Ishikawa (cell line): ENCODE measurements around the gene HOXB8.

Experiments
- CEBPB ChIP-seq: IDR thresholded peaks from 2 replicates; pipeline ENCODE4 v1.6.1; 2012
- EP300 ChIP-seq: IDR thresholded peaks from 2 replicates; pipeline ENCODE4 v1.6.1; 2012; ENCODE audit warnings: borderline replicate concordance
- RAD21 ChIP-seq: IDR thresholded peaks from 2 replicates; pipeline ENCODE4 v1.6.1; 2012; ENCODE audit warnings: low read depth
- TF ChIP-seq, protein P1 (sequence below): IDR thresholded peaks from 2 replicates; pipeline ENCODE4 v1.6.1; 2012; ENCODE audit warnings: low read depth, mild to moderate bottlenecking
- TF ChIP-seq, protein P2 (sequence below): IDR thresholded peaks from 2 replicates; pipeline ENCODE4 v1.6.1; 2012

DNA sequence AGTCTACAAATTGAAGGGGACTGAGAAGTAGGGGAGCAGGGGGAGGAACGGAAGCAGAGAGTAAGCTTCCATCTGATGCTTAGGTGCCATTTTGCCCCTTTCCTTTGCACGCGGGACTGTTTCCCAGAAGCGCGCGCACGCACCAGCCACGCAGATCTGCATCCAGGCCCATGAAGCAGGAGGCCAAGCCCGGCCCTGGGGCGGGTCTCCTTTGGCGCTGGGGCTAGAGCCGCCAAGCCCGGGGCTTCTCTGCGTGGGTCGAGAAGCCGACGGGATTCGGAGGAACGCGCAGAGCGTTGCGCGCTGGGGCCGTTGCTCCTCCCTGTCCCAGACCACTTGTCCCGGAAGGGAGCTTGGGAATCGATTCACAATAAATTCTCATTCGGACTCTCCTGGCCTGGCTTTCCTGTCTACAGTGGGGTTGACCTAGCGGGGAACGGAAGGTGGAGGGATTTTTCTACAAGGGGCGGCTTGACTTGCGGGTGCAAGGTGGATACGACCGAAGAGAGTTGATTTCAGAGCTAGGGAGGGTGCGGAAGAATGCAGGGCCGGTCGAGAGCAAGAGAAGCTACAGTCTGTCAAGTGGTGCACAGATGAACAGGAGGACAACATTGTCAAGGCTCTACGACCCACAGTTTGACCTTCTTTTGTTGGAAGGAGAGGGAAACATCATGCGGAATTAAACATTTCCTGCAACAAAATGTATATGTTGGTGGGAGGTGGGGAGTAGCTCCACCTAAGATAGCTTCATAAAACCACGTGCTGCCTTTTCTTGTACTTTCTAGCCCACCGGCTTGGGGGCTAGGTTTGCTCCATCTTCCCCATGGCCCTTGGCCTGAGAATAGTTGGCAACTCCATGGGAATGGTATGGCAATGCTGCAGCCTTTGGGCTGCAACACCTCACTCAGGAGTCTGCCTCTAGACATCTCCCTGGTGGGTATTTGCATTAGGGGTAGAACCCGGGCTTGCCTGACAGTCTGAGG, 6.6 kb upstream of the HOXB8 start:
- TF ChIP-seq CEBPB (no peak), EP300 (no peak), RAD21 (no peak)
- TF ChIP-seq, protein P1, sequence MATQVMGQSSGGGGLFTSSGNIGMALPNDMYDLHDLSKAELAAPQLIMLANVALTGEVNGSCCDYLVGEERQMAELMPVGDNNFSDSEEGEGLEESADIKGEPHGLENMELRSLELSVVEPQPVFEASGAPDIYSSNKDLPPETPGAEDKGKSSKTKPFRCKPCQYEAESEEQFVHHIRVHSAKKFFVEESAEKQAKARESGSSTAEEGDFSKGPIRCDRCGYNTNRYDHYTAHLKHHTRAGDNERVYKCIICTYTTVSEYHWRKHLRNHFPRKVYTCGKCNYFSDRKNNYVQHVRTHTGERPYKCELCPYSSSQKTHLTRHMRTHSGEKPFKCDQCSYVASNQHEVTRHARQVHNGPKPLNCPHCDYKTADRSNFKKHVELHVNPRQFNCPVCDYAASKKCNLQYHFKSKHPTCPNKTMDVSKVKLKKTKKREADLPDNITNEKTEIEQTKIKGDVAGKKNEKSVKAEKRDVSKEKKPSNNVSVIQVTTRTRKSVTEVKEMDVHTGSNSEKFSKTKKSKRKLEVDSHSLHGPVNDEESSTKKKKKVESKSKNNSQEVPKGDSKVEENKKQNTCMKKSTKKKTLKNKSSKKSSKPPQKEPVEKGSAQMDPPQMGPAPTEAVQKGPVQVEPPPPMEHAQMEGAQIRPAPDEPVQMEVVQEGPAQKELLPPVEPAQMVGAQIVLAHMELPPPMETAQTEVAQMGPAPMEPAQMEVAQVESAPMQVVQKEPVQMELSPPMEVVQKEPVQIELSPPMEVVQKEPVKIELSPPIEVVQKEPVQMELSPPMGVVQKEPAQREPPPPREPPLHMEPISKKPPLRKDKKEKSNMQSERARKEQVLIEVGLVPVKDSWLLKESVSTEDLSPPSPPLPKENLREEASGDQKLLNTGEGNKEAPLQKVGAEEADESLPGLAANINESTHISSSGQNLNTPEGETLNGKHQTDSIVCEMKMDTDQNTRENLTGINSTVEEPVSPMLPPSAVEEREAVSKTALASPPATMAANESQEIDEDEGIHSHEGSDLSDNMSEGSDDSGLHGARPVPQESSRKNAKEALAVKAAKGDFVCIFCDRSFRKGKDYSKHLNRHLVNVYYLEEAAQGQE = no peak
- TF ChIP-seq, protein P2, sequence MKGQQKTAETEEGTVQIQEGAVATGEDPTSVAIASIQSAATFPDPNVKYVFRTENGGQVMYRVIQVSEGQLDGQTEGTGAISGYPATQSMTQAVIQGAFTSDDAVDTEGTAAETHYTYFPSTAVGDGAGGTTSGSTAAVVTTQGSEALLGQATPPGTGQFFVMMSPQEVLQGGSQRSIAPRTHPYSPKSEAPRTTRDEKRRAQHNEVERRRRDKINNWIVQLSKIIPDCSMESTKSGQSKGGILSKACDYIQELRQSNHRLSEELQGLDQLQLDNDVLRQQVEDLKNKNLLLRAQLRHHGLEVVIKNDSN = no peak
